Measurements from ENCODE around the gene MINDY3.

- TF ChIP-seq CTCF (IDR thresholded peaks at IDR 0.05) = no peak
- TF ChIP-seq ZNF138 (CRISPR knock-in tag; conservative IDR thresholded peaks at IDR 0.05) = no peak
- TF ChIP-seq ATF2 (CRISPR knock-in tag; IDR thresholded peaks at IDR 0.05; ENCODE audit: borderline replicate concordance, low read depth) = no peak
- no peak for TF ChIP-seq JUN (CRISPR knock-in tag; IDR thresholded peaks at IDR 0.05)
- no peak for TF ChIP-seq SOX15 (CRISPR knock-in tag; IDR thresholded peaks at IDR 0.05)
- no peak for TF ChIP-seq PRDM15 (CRISPR knock-in tag; IDR thresholded peaks at IDR 0.05)
- TF ChIP-seq ZNF121 (CRISPR knock-in tag; IDR thresholded peaks at IDR 0.05) = no peak
- no peak for TF ChIP-seq E2F1 (CRISPR knock-in tag; IDR thresholded peaks at IDR 0.05)
- no peak for TF ChIP-seq PRRX2 (CRISPR knock-in tag; IDR thresholded peaks at IDR 0.05)
- no peak for TF ChIP-seq ZNF425 (CRISPR knock-in tag; conservative IDR thresholded peaks at IDR 0.05)
- TF ChIP-seq ZNF232 (CRISPR knock-in tag; IDR thresholded peaks at IDR 0.05) = no peak
- TF ChIP-seq STAT6 (CRISPR knock-in tag; conservative IDR thresholded peaks at IDR 0.05; ENCODE audit: low read depth) = no peak
- no peak for TF ChIP-seq TEAD1 (CRISPR knock-in tag; IDR thresholded peaks at IDR 0.05)
- no peak for TF ChIP-seq IRF1 (CRISPR knock-in tag; IDR thresholded peaks at IDR 0.05)
These were observed 37.7 kb upstream of the MINDY3 start for GRCh38 chr10:15898046-15898445.

Data from WTC11 (cell line).